GM19468 (cell line): ENCODE results near the gene CAMK1D.
A peak's percentile ranks its signal among the peaks of the same experiment; 100 is the strongest.
"Not testable (repeated sequence)": the region's sequence is repeated elsewhere in the genome, so short reads cannot be mapped to it uniquely, and the experiment has no call there.

Experiments
- ATAC-seq: cut with Tn5 transposase; IDR thresholded peaks from one replicate; pipeline ENCODE4 v1.9.1; 2021; ENCODE audit warnings: mild to moderate bottlenecking, moderate library complexity, moderate number of reproducible peaks; ENCODE audit not compliant: unreplicated experiment; ENCODE audit errors: extremely low read depth

CAMK1D gene

GRCh38 chr10:12348870-12349628, at the start of gene CAMK1D:
TSS of gene CAMK1D (plus strand) at chr10:12349547.
- ATAC-seq, result peak; percentile 21

GRCh38 chr10:12301036-12301435, 48.3 kb upstream of the CAMK1D start:
- ATAC-seq, result not testable (repeated sequence)

DNA sequence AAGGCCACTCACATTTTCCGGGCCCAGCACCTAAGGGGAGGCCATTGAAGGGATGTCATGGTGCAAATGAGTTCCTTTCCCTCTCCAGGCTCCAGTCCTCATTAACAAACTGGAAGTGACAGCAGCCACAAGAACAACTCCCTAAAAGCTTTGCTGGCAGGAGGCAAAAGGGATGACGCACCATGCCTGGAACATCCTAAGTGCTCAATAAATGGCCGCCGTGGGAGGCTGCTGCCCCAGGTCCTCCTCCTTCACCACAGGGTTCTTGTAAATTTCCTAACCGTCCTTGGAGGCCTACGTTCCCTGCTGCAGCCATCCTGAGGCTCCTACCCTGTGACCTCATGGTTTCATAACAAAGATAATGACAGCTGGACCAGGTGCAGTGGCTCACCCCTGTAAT, 41.3 kb upstream of the CAMK1D start:
- no peak for ATAC-seq

DNA sequence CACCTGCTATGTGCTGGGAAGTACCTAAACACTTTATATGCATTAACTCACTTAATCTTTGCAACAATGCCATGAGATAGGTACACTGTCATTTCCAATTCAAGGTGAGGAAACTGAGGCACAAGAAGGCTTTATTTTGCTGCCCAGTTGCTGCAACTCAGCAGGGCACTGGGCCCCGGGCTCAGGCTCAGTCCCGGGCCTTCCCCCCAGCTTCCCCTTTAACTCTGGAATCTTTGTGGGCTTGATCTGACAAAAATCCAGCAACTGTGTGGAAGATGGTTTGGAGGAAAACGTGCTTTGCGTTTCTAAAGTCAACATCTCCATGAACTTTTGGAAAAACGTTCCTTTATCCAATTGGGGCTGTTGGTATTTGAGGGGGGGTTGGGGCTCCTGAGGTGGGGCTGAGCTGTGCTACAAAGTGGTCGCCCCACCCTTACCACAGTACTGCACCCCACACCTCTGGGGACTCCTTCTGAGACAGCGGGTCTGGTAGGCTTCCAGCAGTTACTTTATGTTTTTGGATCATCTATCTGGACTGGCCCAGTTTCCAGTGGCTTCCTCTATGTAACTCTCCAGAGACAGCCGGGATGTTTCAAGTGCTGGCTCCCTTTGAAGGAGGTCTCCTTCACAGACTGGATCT, 40.5 kb upstream of the CAMK1D start:
- ATAC-seq, result no peak

- ATAC-seq, result not testable (repeated sequence)
Measured at GRCh38 chr10:12309783-12310182, 39.6 kb upstream of the CAMK1D start.

DNA sequence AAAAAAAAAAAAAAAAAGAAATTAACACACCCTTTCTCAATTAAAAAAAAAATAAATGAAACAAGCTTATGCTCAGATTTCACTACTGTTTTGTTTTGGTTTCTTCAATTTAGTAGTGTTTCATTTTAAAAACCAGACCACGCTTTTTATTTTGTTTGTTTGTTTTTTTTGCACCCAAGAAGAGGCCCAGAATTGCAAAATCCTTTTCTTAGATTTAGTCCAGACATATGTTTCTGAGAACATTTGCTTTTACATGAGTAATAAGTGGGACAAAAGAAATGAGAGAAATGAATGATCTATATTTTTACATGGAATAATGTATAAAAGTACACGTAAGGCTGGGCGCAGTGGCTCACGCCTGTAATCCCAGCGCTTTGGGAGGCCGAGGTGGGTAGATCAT, 34.5 kb upstream of the CAMK1D start:
- no peak for ATAC-seq

DNA sequence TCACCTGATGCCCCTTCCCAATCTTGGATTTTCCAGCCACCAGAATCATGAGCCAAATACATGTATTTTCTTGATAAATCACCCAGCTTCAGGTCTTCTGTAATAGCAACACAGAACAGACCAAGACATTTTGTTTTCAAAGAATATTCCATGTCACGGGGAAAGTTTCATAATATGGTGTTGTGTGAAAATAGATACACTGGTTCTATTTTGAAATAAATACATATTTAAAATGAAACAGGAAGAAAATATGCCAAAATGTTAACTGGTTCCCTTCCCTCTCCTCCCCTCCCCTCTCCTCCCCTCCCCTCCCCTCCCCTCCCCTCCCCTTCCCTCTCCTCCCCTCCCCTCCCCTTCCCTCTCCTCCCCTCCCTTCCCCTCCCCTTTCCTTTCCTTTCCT, 30.3 kb upstream of the CAMK1D start:
- no peak for ATAC-seq

DNA sequence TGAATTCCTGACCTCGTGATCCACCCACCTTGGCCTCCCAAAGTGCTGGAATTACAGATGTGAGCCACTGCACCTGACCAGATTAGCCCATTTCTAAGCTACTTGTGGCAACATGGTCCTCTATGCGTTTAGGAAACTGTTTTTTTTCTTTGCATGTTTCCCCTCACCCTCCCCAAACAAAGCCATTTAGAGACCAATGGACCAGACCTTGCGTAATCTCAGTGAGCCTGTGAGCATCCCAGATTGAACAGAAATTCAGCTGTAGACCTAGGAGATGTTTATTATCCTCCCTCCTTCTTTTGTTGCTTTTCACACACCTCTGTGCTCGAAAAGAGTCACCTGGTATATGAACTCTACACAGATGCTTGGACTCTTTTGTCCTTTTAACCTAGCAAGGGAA, 28.5 kb upstream of the CAMK1D start:
- no peak for ATAC-seq

DNA sequence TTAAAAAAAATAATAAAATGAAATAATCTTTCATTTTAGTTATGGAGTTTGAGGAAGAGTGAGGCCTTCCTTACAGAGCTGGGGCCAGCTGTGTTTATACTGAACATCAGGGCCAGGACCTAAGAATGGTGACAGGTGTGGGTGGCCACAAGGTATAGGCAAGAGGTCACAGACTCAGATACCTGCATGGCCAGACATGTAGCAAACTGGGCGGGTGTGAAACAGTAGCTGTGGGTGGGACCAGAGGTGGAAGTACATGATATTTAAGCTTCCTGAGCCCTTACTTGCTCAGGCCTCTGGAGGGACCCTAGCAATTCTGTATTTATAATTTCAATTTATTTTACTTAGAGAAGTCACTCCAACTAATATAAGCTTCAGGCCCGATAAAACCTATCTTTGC, 27.7 kb upstream of the CAMK1D start:
- ATAC-seq, result no peak

DNA sequence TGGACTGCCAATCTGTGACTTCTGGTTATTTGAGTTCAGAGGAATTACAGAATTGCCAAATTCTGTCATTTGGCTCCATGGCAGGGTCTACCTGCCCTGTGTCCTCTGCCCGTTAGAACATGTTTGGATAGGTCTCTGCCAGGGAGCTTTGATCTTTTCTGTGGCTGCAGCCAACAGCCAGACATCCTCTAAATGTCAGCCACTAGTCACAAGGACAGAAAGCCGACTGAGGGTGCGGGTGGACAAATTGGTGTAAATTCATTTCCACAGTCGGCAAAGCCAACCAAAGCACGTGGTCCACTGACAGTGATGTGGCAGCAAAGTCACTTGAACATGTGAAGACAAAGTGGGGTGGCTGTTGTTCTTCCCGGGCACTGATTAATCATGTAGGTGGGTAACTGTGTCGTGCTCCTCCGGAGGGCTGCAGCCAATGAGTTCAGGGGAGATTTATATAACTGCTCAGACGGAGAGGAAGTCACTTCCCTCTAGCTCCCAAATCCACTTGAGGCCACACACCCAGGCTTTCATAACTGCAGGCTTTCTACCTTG, 26.7 kb upstream of the CAMK1D start:
- no peak for ATAC-seq

DNA sequence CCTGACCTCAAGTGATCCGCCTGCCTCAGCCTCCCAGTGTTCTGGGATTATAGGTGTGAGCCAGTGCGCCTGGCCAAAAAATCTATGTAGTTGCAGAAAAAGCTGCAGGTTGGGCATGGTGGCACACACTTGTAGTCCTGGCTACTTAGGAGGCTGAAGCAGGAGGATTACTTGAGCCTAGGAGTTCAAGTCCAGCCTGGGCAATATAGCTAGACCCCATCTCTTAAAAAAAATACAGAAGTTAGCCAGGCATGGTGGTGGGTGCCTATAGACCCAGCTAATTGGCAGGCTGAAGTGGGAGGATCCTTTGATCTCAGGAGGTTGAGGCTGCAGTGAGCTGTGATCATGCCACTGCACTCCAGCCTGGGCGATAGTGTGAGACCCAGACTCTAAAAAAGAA, 24.8 kb upstream of the CAMK1D start:
- no peak for ATAC-seq

GRCh38 chr10:12327074-12327473, 22.3 kb upstream of the CAMK1D start:
- ATAC-seq, result no peak

- ATAC-seq, result no peak
Measured at GRCh38 chr10:12327476-12327875, 21.9 kb upstream of the CAMK1D start.

DNA sequence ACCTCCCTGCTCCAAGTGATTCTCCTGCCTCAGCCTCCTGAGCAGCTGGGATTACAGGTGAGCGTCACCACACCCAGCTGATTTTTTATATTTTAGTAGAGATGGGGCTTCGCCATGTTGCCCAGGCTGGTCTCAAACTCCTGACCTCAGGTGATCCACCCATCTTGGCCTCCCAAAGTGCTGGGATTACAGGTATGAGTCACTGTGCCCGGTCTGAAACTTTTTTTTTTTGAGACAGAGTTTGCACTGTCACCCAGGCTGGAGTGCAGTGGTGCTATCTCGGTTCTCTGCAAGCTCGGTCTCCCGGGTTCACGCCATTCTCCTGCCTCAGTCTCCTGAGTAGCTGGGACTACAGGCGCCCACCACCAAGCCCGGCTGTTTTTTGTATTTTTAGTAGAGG, 21.0 kb upstream of the CAMK1D start:
- ATAC-seq, result not testable (repeated sequence)

- ATAC-seq, result no peak
Measured at GRCh38 chr10:12332572-12333379, 16.6 kb upstream of the CAMK1D start.

- peak; percentile 57 for ATAC-seq
Measured at GRCh38 chr10:12333380-12334185, 15.8 kb upstream of the CAMK1D start.

DNA sequence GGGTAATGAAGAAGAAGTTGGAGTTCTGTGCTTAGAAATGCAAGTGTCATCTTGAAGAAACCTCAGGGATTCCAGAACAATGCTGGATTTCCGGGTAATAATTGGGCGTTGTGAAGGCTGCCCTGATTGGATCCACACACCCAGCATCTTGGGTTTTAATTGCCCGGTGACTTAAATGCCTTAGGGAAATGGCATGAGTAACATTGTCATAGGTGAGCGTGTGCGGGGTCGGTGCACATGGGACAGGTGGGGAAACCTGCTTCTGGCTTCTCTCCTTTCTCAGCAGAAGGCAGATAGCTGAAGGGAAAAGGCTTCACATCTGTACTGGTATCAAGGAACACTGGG, 15.2 kb upstream of the CAMK1D start:
- ATAC-seq, result no peak

- ATAC-seq, result not testable (repeated sequence)
Measured at GRCh38 chr10:12335169-12335568, 14.2 kb upstream of the CAMK1D start.

DNA sequence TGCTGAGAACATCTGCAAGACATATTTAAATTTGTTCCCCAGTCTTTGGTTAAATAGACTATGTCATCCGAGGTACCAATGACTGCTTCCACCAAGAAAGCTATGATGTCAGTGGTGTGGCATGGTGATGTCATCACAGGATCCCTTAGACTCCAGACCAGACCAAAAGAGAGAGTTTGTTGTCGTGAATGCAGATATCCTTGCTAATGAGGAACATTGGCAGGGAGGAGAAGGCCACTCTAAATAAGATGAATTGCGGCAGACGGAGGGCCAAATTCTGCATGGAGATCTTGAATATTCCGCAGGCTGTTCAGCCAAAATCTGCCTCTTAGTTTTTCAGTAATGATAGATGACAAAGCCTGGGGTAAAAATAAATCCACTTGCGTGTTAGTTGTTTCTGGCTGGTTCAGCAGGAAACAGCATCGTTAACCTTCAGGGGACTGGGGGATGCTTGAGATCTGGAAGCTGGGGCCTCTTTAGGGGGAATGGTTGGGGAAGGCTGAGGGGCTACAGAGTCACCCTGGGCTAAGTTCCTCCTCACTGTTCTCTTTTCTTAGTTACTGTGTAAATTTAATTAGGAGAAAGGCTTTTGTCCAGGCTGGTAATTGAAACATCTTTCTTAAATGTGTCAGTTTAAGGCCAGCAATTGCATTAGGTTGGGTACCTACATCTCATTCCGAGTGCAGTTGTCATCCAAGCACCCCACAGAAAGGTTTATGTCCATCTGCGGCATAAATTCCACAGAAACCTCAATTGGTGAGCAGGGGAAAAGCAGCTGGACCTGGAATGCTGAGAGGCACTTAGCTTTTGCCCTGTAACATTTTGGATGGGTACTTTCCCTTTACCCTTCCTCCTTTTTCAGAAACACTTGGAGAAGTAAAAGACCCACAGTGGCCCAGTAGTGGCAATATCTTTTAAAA, 11.6 kb upstream of the CAMK1D start:
- ATAC-seq, result no peak
